Erythroblast (primary cell): ENCODE results near the gene SPAG16.

Experiments used
- GATA1 ChIP-seq: IDR thresholded peaks from 2 replicates; pipeline ENCODE4 v1.6.1; 2011; ENCODE audit warnings: low read depth, mild to moderate bottlenecking, control low read depth, low read length, moderate library complexity
- POLR2A ChIP-seq: IDR thresholded peaks from 2 replicates; pipeline ENCODE4 v1.6.1; 2011; ENCODE audit warnings: mild to moderate bottlenecking, low read length

DNA sequence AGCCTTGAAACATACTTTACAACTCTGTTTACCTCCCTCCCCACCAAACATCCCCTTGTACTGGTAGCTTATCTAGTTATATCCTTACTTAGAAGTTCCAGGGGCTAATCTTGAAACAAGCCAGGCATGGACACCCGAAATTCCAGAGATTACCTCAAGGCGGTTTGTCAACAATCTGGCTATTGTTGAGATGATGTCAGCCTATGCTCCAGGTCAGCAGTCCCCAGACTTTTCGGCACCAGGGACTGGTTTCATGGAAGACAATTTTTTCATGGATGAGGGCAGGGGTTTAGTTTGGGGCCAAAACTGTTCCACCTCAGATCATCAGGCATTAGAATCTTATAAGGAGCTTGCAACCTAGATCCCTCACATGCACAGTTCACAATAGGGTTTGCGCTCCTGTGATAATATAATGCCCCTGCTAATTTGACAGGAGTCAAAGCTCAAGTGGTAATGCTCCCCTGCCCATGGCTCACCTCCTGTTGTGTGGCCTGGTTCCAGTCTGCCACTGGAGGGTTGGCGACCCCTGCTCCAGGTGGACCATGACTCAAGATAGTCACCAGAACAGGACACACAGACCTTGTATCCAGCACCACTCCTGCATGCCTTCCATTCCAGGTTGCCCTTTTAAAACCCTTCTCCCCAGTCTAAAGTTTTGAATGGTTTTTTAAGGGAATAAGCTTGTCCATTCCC lies 171.2 kb downstream of the SPAG16 start:
- no peak for TF ChIP-seq POLR2A
- TF ChIP-seq GATA1, result no peak
